HEK293 (cell line): Measurements from ENCODE around the gene IGFN1.

Experiments
- CTCF ChIA-PET: fragments of 350-600 bp; formaldehyde crosslinking; extraction: SDS; loops from one replicate; lab custom pipeline; 2021; ENCODE audit warnings: antibody characterized with exemption; lab: Yijun Ruan, JAX
- POLR2A ChIA-PET: fragments of 300-600 bp; formaldehyde crosslinking; extraction: SDS; loops from one replicate; lab custom pipeline; 2020; ENCODE audit warnings: antibody characterized with exemption, inconsistent platforms; lab: Yijun Ruan, JAX
- H3K27ac ChIP-seq: fragments of 200-500 bp; sonication (Bioruptor generic); 2 replicates; pipeline ENCODE4 v1.5.1; 2014; ENCODE audit warnings: low read depth, low read length, control low read depth, inconsistent platforms; ENCODE audit errors: extremely low read depth
- H3K36me3 ChIP-seq, 2 experiments: fragments of 200-500 bp in 1 of 2; sonication (Bioruptor generic) in 1 of 2; 1 replicate in 1 of 2; 2 replicates in 1 of 2; pipeline ENCODE4 v1.5.1; 2014 to 2017; ENCODE audit warnings: inconsistent platforms in 2 of 2, low read length in 2 of 2; ENCODE audit not compliant: control insufficient read depth in 2 of 2, insufficient read depth in 1 of 2
- H3K4me1 ChIP-seq: fragments of 200-500 bp; sonication (Bioruptor generic); 2 replicates; pipeline ENCODE4 v1.5.1; 2014; ENCODE audit warnings: mild to moderate bottlenecking, low read length, inconsistent platforms; ENCODE audit not compliant: control insufficient read depth, insufficient read depth
- H3K4me3 ChIP-seq: 2 replicates; pipeline ENCODE4 v1.5.1; 2011; ENCODE audit warnings: low read depth, mild to moderate bottlenecking, control low read depth, low read length, moderate library complexity
- H3K9me3 ChIP-seq: fragments of 200-500 bp; sonication (Bioruptor generic); 2 replicates; pipeline ENCODE4 v1.5.1; 2014; ENCODE audit warnings: low read depth, low read length, inconsistent platforms; ENCODE audit not compliant: control insufficient read depth, insufficient read depth
- GLI2 ChIP-seq: fragments of 450-650 bp; formaldehyde crosslinking; IDR thresholded peaks from 2 replicates; pipeline ENCODE4; 2017; ENCODE audit warnings: missing biosample characterization, missing genetic modification characterization, low read depth, borderline replicate concordance
- HOXA7 ChIP-seq: sonication (generic); formaldehyde crosslinking; IDR thresholded peaks from 2 replicates; pipeline ENCODE4 v1.8.1; 2022; ENCODE audit warnings: missing genetic modification reagents, borderline replicate concordance
- MEIS1 ChIP-seq: sonication (generic); formaldehyde crosslinking; IDR thresholded peaks from 2 replicates; pipeline ENCODE4 v1.8.1; 2022; ENCODE audit warnings: missing genetic modification reagents, mild to moderate bottlenecking, borderline replicate concordance
- SALL2 ChIP-seq: fragments of 450-650 bp; formaldehyde crosslinking; IDR thresholded peaks from 2 replicates; pipeline ENCODE4 v1.5.0; 2017; ENCODE audit warnings: missing biosample characterization, mild to moderate bottlenecking, missing genetic modification characterization, borderline replicate concordance
- SCRT1 ChIP-seq: fragments of 450-650 bp; formaldehyde crosslinking; IDR thresholded peaks from 2 replicates; pipeline ENCODE4 v1.5.1; 2016; ENCODE audit warnings: missing biosample characterization, missing genetic modification characterization, borderline replicate concordance
- TRIM28 ChIP-seq: IDR thresholded peaks from 2 replicates; pipeline ENCODE4 v1.6.1; 2011; ENCODE audit warnings: low read length, control low read depth, borderline replicate concordance
- WT1 ChIP-seq: fragments of 450-650 bp; formaldehyde crosslinking; IDR thresholded peaks from 2 replicates; pipeline ENCODE4 v1.5.1; 2016; ENCODE audit warnings: missing biosample characterization, missing genetic modification characterization
- ZBTB11 ChIP-seq: fragments of 450-650 bp; formaldehyde crosslinking; conservative IDR thresholded peaks from 2 replicates; pipeline ENCODE4 v1.5.1; 2016; ENCODE audit warnings: low read depth, missing biosample characterization, missing genetic modification characterization
- ZNF138 ChIP-seq: fragments of 450-650 bp; formaldehyde crosslinking; IDR thresholded peaks from 2 replicates; pipeline ENCODE4 v1.5.1; 2016; ENCODE audit warnings: missing biosample characterization, missing genetic modification characterization, borderline replicate concordance
- ZNF155 ChIP-seq: fragments of 450-650 bp; formaldehyde crosslinking; IDR thresholded peaks from 2 replicates; pipeline ENCODE4 v1.5.1; 2016; ENCODE audit warnings: missing biosample characterization, missing genetic modification characterization
- ZNF23 ChIP-seq: fragments of 450-650 bp; formaldehyde crosslinking; IDR thresholded peaks from 2 replicates; pipeline ENCODE4 v1.5.1; 2016; ENCODE audit warnings: missing biosample characterization, missing genetic modification characterization, borderline replicate concordance
- ZNF473 ChIP-seq: fragments of 450-650 bp; formaldehyde crosslinking; IDR thresholded peaks from 2 replicates; pipeline ENCODE4 v1.5.1; 2017; ENCODE audit warnings: missing biosample characterization, missing genetic modification characterization
- ZNF514 ChIP-seq: fragments of 450-650 bp; formaldehyde crosslinking; IDR thresholded peaks from 2 replicates; pipeline ENCODE4 v1.5.1; 2016; ENCODE audit warnings: missing biosample characterization, missing genetic modification characterization
- ZNF560 ChIP-seq: fragments of 450-650 bp; formaldehyde crosslinking; IDR thresholded peaks from 2 replicates; pipeline ENCODE4 v1.5.1; 2017; ENCODE audit warnings: missing biosample characterization, missing genetic modification characterization, borderline replicate concordance
- ZNF626 ChIP-seq: fragments of 450-650 bp; sonication (Bioruptor Pico); formaldehyde crosslinking; IDR thresholded peaks from 2 replicates; pipeline ENCODE4 v1.5.1; 2018; ENCODE audit warnings: missing biosample characterization, missing genetic modification characterization, inconsistent platforms
- ZNF692 ChIP-seq: fragments of 450-650 bp; formaldehyde crosslinking; IDR thresholded peaks from 2 replicates; pipeline ENCODE4 v1.5.1; 2016; ENCODE audit warnings: missing biosample characterization, missing genetic modification characterization
- TF ChIP-seq, protein P1 (sequence below): fragments of 450-650 bp; formaldehyde crosslinking; IDR thresholded peaks from 2 replicates; pipeline ENCODE4 v1.5.1; 2017; ENCODE audit warnings: missing biosample characterization, missing genetic modification characterization
- TF ChIP-seq, protein P2 (sequence below): sonication (generic); formaldehyde crosslinking; IDR thresholded peaks from 2 replicates; pipeline ENCODE4 v1.8.1; 2022; ENCODE audit warnings: mild to moderate bottlenecking, moderate library complexity, missing genetic modification reagents

The IGFN1 gene

DNA sequence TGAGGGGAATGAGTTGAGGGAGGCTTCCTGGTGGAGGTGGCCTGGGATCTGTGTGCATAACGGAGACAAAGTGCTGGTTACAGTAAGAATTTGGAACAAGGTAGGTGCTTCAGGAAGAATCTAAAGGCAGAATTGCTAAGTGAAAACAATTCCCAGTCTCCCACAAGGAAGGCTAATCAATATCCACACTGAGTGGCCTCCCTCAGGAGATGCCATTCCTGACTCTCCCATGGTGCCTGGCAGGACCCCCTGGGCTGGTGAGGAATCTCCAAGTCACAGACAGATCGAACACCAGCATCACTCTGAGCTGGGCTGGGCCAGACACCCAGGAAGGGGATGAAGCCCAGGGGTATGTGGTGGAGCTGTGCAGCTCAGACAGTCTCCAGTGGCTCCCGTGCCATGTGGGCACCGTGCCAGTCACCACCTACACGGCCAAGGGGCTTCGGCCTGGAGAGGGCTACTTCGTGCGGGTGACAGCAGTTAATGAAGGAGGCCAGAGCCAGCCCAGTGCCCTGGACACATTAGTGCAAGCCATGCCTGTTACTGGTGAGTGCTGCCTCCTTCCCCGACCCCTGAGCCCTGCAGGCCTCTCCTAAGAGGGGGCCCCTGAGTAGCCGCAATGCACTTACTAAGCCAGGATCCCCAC is 30.7 kb downstream of the IGFN1 start:
- TF ChIP-seq ZNF473 (tag by site-specific recombination) (no peak), ZNF514 (tag by site-specific recombination) (no peak), ZBTB11 (tag by site-specific recombination) (no peak), ZNF23 (tag by site-specific recombination) (no peak), GLI2 (tag by site-specific recombination) (no peak), ZNF560 (tag by site-specific recombination) (no peak), HOXA7 (CRISPR knock-in tag) (no peak), SCRT1 (no peak), TRIM28 (no peak), ZNF155 (tag by site-specific recombination) (no peak), ZNF138 (no peak), ZNF626 (no peak), MEIS1 (CRISPR knock-in tag) (no peak), WT1 (tag by site-specific recombination) (no peak), SALL2 (no peak)
- TF ChIP-seq, protein P1, sequence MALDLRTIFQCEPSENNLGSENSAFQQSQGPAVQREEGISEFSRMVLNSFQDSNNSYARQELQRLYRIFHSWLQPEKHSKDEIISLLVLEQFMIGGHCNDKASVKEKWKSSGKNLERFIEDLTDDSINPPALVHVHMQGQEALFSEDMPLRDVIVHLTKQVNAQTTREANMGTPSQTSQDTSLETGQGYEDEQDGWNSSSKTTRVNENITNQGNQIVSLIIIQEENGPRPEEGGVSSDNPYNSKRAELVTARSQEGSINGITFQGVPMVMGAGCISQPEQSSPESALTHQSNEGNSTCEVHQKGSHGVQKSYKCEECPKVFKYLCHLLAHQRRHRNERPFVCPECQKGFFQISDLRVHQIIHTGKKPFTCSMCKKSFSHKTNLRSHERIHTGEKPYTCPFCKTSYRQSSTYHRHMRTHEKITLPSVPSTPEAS (tag by site-specific recombination): no peak
- TF ChIP-seq, protein P2, sequence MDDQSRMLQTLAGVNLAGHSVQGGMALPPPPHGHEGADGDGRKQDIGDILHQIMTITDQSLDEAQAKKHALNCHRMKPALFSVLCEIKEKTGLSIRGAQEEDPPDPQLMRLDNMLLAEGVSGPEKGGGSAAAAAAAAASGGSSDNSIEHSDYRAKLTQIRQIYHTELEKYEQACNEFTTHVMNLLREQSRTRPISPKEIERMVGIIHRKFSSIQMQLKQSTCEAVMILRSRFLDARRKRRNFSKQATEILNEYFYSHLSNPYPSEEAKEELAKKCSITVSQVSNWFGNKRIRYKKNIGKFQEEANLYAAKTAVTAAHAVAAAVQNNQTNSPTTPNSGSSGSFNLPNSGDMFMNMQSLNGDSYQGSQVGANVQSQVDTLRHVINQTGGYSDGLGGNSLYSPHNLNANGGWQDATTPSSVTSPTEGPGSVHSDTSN (CRISPR knock-in tag): no peak
- TF ChIP-seq, all 188 proteins: peak for 0
- Histone ChIP-seq H3K9me3 (no peaks in the 10 kb centered on the region), H3K4me1 (no peaks in the 10 kb centered on the region), H3K36me3 (no peaks in the 10 kb centered on the region), H3K27ac (no peak overlapping the region), H3K4me3 (no peak overlapping the region)
- ChIA-PET POLR2A (no interaction called here), CTCF (interaction anchor here (0.6 to 2.8 kb wide), 6 partner anchors 10 to 1904 kb away, joined by 3 to 11 read pairs (median 5); no protein-coding TSS in a partner anchor)

- Histone ChIP-seq H3K4me1 (no peaks in the 10 kb centered on the region), H3K9me3 (no peaks in the 10 kb centered on the region), H3K4me3 (no peak overlapping the region), H3K27ac (no peak overlapping the region), H3K36me3 (no peaks in the 10 kb centered on the region)
- ChIA-PET CTCF (interaction anchor here (0.5 to 2.8 kb wide), 11 partner anchors 9 to 1903 kb away, joined by 3 to 11 read pairs (median 4); no protein-coding TSS in a partner anchor), POLR2A (no interaction called here)
- TF ChIP-seq ZNF692 (tag by site-specific recombination): no peak
Measured at GRCh38 chr1:201222125-201222524, 31.5 kb downstream of the IGFN1 start.
